Esophagus squamous epithelium (tissue), 5 donors: Measurements from ENCODE around the gene NEK7. TPM values are rescaled to one million over a fixed set of nuclear protein-coding genes. Genes with fewer than 3 reads are reported as not detected.

Experiments
- DNase-seq: peaks from one replicate; lab custom pipeline; 2025; lab: John Stamatoyannopoulos, UW
- H3K27ac ChIP-seq, 4 donors: fragments of 200-600 bp; sonication (generic); one replicate each; pipeline ENCODE4 v1.5.1; 2016 to 2019; ENCODE audit warnings: mild to moderate bottlenecking in 1 of 4
- H3K27me3 ChIP-seq, 4 donors: fragments of 200-600 bp; sonication (generic); 1 replicate in 3 of 4; 2 replicates in 1 of 4; pipeline versions ENCODE4 v1.5.1 to v1.6.0; 2017 to 2021; ENCODE audit warnings: antibody characterized with exemption in 1 of 4
- H3K36me3 ChIP-seq, 3 donors: fragments of 200-600 bp; sonication (generic); one replicate each; pipeline ENCODE4 v1.5.1; 2016 to 2019
- H3K4me1 ChIP-seq, 3 donors: fragments of 200-600 bp; sonication (generic); one replicate each; pipeline ENCODE4 v1.5.1; 2017 to 2019
- H3K4me3 ChIP-seq, 4 donors: fragments of 200-600 bp; sonication (generic); 1 replicate in 3 of 4; 2 replicates in 1 of 4; pipeline ENCODE4 v1.5.1; 2016 to 2019; ENCODE audit warnings: mild to moderate bottlenecking in 2 of 4, moderate library complexity in 1 of 4
- H3K9me3 ChIP-seq, 3 donors: fragments of 200-600 bp; sonication (generic); one replicate each; pipeline ENCODE4 v1.5.1; 2016 to 2019
- POLR2A ChIP-seq, 4 donors: fragments of 450-650 bp; IDR thresholded peaks; one replicate each; pipeline ENCODE4 v1.6.1; 2017; ENCODE audit warnings: antibody characterized with exemption in 4 of 4, mild to moderate bottlenecking in 4 of 4, moderate library complexity in 3 of 4
- WGBS, 2 donors: methylation state at CpG; one replicate each; pipeline ENCODE4 v1.1.5; 2018; 5-methylcytosine and 5-hydroxymethylcytosine counted together
- intact Hi-C: fragments of 100-400 bp; cut with DNase I; formaldehyde crosslinking; loops from one replicate; pipeline ENCODE4 v1.15.0; 2022
- total RNA-seq, 4 donors: library from RNA; depleted of rRNA; stranded (reverse); fragments of >200 nt; gene quantifications; one replicate each; pipeline ENCODE4 v1.1.0, GENCODE V29; 2016
- TF ChIP-seq, protein P1 (sequence below), 6 experiments: fragments of 450-650 bp in 4 of 6; fragments of 200-600 bp in 2 of 6; sonication (generic) in 2 of 6; IDR thresholded peaks; one replicate each; pipeline ENCODE4 v1.5.1; 2016 to 2019; ENCODE audit warnings: antibody characterized with exemption in 6 of 6, mild to moderate bottlenecking in 4 of 6, moderate library complexity in 4 of 6
- donor health status: DM: yes; HTN: yes; CAD: no.

Gene NEK7
- total RNA-seq, 4 donors from 2014 or later, result 26.2 to 79.2 (median 52.4) TPM

DNA sequence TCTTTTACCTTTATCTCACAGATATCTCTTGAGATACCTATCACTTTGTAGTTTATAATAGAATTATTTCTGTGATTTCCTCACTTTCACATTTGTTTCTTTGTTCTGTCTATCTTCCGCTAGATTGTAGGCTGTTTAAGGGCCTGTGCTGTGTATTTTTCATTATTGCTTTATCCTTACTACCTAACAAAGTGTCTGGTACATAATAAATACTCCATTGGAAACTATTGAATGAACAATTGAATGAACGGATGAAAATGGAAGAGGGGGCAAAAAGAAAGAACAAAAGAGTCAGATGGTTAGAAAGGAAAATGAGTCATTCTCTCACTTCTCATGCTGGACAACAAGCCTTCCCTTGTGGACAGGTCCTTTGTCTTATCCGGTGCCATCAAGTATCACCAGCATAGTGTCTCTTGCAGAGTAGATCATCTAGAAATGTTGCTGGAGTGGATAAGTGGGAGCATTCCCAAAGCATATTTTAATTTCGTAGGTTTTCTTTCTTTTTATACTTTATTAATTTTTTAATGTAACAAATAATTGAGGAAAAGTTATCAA is 159.8 kb downstream of the NEK7 start:
- H3K27me3 ChIP-seq, result no peaks in the 10 kb centered on the region
- no peaks in the 10 kb centered on the region for H3K9me3 ChIP-seq
- no peak for TF ChIP-seq POLR2A (IDR thresholded peaks at IDR 0.05)
- TF ChIP-seq, protein P1, sequence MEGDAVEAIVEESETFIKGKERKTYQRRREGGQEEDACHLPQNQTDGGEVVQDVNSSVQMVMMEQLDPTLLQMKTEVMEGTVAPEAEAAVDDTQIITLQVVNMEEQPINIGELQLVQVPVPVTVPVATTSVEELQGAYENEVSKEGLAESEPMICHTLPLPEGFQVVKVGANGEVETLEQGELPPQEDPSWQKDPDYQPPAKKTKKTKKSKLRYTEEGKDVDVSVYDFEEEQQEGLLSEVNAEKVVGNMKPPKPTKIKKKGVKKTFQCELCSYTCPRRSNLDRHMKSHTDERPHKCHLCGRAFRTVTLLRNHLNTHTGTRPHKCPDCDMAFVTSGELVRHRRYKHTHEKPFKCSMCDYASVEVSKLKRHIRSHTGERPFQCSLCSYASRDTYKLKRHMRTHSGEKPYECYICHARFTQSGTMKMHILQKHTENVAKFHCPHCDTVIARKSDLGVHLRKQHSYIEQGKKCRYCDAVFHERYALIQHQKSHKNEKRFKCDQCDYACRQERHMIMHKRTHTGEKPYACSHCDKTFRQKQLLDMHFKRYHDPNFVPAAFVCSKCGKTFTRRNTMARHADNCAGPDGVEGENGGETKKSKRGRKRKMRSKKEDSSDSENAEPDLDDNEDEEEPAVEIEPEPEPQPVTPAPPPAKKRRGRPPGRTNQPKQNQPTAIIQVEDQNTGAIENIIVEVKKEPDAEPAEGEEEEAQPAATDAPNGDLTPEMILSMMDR (IDR thresholded peaks at IDR 0.05), result no peak
- intact Hi-C loops, result no loop called here
- no peak for DNase-seq
- peaks cover 0 to 37% (median 0%) of the 10 kb centered on the region in 3 donors for H3K36me3 ChIP-seq
- no peak overlapping the region for H3K4me3 ChIP-seq
- no peak overlapping the region for H3K27ac ChIP-seq
- no peaks in the 10 kb centered on the region for H3K4me1 ChIP-seq
- 95% methylated on average over 4 of the region's 4 CpGs for WGBS, 2 donors

DNA sequence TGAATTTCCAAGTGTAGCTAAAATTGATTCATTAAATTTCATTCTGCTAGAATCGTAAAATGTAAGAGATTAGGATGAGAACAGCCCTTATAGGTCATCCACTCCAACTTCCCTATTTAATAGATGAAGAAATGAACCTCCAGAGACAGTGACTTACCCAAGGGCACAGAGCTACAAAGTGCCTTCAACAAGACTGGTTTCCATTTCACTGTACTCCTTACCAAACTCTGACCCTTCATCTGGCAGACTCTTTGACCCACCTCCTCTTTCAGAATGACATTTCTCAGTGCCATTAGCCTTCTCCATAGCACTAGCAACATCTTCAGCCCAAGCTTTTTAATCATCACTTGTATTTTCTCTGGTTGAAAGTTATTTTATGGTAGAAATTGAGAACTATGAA is 161.3 kb downstream of the NEK7 start:
- DNase-seq, result no peak
- intact Hi-C loops, result no loop called here
- Histone ChIP-seq H3K27ac (no peak overlapping the region), H3K36me3 (peaks cover 0 to 37% (median 0%) of the 10 kb centered on the region in 3 donors), H3K9me3 (no peaks in the 10 kb centered on the region), H3K4me3 (no peak overlapping the region), H3K4me1 (no peaks in the 10 kb centered on the region), H3K27me3 (no peaks in the 10 kb centered on the region)
- WGBS, 2 donors, result 94 to 95% methylated on average over 1 of the region's 1 CpG
- TF ChIP-seq POLR2A (IDR thresholded peaks at IDR 0.05), result no peak
- TF ChIP-seq, protein P1 (IDR thresholded peaks at IDR 0.05), result no peak

DNA sequence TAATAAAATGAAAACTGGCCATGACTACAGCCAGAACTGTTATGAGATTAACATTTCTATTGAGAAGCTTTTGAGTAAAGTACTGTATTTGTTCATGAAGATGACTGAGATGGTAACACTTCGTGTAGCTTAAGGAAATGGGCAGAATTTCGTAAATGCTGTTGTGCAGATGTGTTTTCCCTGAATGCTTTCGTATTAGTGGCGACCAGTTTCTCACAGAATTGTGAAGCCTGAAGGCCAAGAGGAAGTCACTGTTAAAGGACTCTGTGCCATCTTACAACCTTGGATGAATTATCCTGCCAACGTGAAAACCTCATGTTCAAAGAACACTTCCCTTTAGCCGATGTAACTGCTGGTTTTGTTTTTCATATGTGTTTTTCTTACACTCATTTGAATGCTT is 164.0 kb downstream of the NEK7 start:
- no peak overlapping the region for H3K4me3 ChIP-seq
- 79 to 83% methylated on average over 6 of the region's 6 CpGs for WGBS, 2 donors
- H3K27me3 ChIP-seq, result no peaks in the 10 kb centered on the region
- intact Hi-C loops, result no loop called here
- no peaks in the 10 kb centered on the region for H3K9me3 ChIP-seq
- no peak for TF ChIP-seq POLR2A (IDR thresholded peaks at IDR 0.05)
- TF ChIP-seq, protein P1 (IDR thresholded peaks at IDR 0.05), result no peak
- H3K27ac ChIP-seq, result no peak overlapping the region
- no peaks in the 10 kb centered on the region for H3K4me1 ChIP-seq
- no peak for DNase-seq
- H3K36me3 ChIP-seq, result peaks cover 0 to 21% (median 0%) of the 10 kb centered on the region in 3 donors

DNA sequence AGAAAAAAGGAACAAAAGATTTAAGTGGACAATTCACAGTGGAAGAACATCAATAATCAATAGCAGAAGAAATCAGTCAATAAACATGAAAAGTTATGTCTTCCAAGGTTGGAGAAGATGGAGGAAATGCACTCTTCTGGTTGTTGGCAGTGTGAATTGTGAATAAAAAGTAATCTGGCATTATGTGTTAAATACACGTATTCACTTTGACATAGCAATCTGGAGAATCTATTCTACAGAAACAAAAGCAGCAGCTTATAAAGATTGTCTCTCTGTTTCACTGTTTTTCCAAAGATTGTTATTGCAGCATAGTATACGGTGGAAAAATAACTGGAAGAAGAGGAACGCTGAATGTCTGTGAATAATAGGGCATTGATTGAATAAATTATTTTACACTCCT is 169.4 kb downstream of the NEK7 start:
- Histone ChIP-seq H3K36me3 (no peaks in the 10 kb centered on the region), H3K27me3 (no peaks in the 10 kb centered on the region), H3K4me1 (no peaks in the 10 kb centered on the region), H3K4me3 (no peak overlapping the region), H3K9me3 (no peaks in the 10 kb centered on the region), H3K27ac (no peak overlapping the region)
- intact Hi-C loops, result no loop called here
- TF ChIP-seq, protein P1 (IDR thresholded peaks at IDR 0.05), result no peak
- TF ChIP-seq POLR2A (IDR thresholded peaks at IDR 0.05), result no peak
- 66 to 71% methylated on average over 3 of the region's 3 CpGs for WGBS, 2 donors
- DNase-seq, result no peak

DNA sequence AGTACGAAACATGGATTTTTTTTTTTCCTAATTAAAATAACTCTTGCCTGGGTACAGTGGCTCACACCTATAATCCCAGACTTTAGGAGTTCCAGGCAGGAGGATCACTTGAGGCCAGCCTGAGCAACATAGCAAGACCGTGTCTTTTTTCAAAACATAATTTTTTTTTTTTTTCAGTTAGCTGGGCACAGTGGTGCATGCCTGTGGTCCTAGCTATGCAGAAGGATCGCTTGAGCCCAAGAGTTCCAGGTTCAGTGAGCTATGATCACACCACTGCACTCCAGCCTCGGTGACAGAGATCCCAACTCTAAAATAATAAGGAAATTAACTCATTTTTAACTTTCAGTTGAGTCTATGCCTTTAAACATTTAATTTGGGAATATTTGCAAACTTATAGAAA is 170.1 kb downstream of the NEK7 start:
- Histone ChIP-seq H3K27me3 (no peaks in the 10 kb centered on the region), H3K27ac (no peak overlapping the region), H3K9me3 (no peaks in the 10 kb centered on the region), H3K36me3 (no peaks in the 10 kb centered on the region), H3K4me3 (no peak overlapping the region), H3K4me1 (no peaks in the 10 kb centered on the region)
- DNase-seq, result no peak
- intact Hi-C loops, result no loop called here
- WGBS, 2 donors, result 67 to 86% methylated on average over 3 to 4 of the region's 4 CpGs
- TF ChIP-seq POLR2A (IDR thresholded peaks at IDR 0.05), result no peak
- TF ChIP-seq, protein P1 (IDR thresholded peaks at IDR 0.05), result no peak
